Measurements from ENCODE around the gene HOXC12. TPM values are rescaled to one million over a fixed set of nuclear protein-coding genes. Genes with fewer than 3 reads are reported as not detected.

HOXC12 gene
- total RNA-seq, 1 donor from 2014 or later, result not detected

DNA sequence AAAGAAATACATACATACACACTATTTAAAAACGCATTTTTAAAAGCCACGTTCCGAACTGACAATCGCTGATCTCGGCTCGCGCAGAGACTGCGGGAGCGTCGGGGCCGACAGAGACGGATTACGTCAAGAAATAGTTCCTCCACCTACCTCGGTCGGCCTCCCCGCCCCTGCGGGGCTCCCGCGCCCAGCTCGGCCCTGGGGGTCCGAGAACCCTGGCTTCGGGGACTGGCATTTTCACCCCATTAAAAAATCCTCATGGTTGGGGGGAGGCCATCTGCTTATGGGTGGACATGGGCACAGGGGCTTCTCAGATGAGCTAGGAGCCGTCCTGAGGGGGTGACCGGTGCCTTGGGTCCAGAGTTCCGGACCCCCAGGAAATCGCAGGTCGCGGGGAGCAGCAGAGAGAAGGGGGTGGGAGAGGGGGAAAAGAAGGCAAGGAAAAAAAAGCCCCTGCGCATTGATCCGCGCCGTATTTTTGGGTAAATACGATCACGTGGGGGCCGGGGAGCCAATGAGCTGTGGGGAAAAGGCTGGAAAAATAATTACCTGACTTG lies 44.9 kb downstream of the HOXC12 start:
- peaks cover 3% of the 10 kb centered on the region for H3K36me3 Mint-ChIP-seq (ENCODE audit: low read depth)
- peaks cover 100% of the 10 kb centered on the region for H3K27me3 Mint-ChIP-seq (ENCODE audit: low read depth)
- no peak overlapping the region for H3K27ac Mint-ChIP-seq (ENCODE audit: unreplicated experiment)
- H3K9me3 Mint-ChIP-seq, result no peaks in the 10 kb centered on the region
- no peak for TF ChIP-seq CTCF (conservative IDR thresholded peaks at IDR 0.05)
- no peak for DNase-seq (ENCODE audit: low read depth, low spot score)
- peaks cover 12% of the 10 kb centered on the region for H3K4me1 Mint-ChIP-seq
- peak overlapping the region; percentile 83 for H3K4me3 Mint-ChIP-seq

- no peak within 1 kb of the TSS for H3K27ac Mint-ChIP-seq (ENCODE audit: unreplicated experiment)
- H3K4me3 Mint-ChIP-seq, result peak within 1 kb of the TSS; percentile 85
- H3K27me3 Mint-ChIP-seq (ENCODE audit: low read depth), result peaks cover 100% of the 10 kb centered on the region
- no peaks in the 10 kb centered on the region for H3K9me3 Mint-ChIP-seq
- peaks cover 15% of the 10 kb centered on the region for H3K4me1 Mint-ChIP-seq
- H3K36me3 Mint-ChIP-seq (ENCODE audit: low read depth), result peaks cover 3% of the 10 kb centered on the region
- no peak for DNase-seq (ENCODE audit: low read depth, low spot score)
- TF ChIP-seq CTCF (conservative IDR thresholded peaks at IDR 0.05), result no peak
These were observed 45.7 kb downstream of the HOXC12 start, which contains the start of gene HOXC9 for GRCh38 chr12:54000116-54001114. TSS of gene HOXC9 (plus strand) at chr12:54000161. CDS start at chr12:54000189, 28 bp downstream.

DNA sequence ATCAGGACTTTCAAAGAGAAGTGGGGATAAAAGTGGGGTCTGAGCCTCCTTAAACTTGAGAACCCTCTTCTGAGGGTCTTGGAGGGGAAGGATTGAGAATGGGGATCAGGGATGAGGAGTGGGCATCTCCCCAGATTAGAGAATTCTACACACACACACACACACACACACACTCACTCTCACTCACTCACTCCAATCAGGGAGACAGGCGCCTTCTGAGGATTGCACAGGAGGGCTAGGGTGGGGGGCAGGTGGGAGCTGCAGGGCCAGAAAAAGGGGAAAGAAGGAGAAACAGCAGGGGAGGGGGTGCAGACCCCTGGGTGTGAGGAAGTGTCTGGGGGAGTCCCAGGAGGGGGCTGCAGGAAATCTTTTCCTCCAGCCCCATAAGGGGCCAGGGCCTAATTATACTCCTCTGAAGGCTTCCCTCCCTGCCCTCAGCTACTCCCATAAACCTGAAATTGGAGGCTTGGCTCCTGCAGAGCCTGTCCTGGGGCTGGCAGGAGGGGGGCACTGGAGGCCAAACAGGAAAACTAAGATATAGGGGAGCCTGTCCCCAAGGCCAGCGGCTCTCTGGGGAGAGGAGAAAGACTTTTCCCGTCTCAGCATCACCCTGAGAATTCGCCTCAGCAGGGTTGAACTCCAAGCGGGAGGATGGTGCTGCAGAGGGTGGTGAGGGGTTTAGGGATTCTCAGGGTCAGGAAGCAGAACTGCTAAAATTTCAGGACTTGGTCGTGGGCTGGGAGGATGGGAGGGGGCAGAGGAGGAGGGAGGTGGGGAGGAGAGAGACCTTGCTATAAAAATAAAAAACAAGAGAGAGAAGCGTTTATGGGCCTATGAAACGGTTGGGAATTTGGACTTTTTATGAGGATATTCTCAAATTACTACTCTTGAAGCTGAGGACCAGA lies 46.8 kb downstream of the HOXC12 start:
- H3K27me3 Mint-ChIP-seq (ENCODE audit: low read depth), result peaks cover 100% of the 10 kb centered on the region
- TF ChIP-seq CTCF (conservative IDR thresholded peaks at IDR 0.05), result no peak
- H3K4me1 Mint-ChIP-seq, result peaks cover 21% of the 10 kb centered on the region
- H3K9me3 Mint-ChIP-seq, result no peaks in the 10 kb centered on the region
- peak overlapping the region; percentile 40 for H3K27ac Mint-ChIP-seq (ENCODE audit: unreplicated experiment)
- H3K36me3 Mint-ChIP-seq (ENCODE audit: low read depth), result peaks cover 3% of the 10 kb centered on the region
- no peak for DNase-seq (ENCODE audit: low read depth, low spot score)
- peak overlapping the region; percentile 85 for H3K4me3 Mint-ChIP-seq

DNA sequence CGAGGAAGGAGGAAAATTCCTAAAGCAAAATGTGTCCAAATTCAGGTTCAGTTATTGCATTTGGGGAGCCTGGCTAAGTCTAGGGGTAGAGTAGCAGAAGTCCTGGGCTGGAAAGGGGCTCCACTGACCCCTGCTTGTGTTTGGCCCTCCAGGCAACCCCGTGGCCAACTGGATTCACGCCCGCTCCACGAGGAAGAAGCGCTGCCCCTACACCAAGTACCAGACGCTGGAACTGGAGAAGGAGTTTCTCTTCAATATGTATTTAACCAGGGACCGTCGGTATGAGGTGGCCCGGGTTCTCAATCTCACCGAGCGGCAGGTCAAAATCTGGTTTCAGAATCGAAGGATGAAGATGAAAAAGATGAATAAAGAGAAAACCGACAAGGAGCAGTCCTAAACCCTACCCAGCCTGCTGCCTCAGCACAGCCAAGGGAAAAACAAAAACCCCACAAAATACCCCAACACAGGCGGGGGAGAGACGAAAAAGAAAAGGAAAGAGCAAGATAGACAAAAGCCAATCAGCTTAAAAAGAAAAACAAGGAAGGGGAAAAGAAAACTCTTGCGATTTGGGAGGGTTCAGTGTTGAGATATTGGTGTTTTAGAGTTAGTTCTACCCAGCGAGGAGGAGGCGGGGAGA lies 47.7 kb downstream of the HOXC12 start:
- Mint-ChIP-seq H3K4me1 (peaks cover 21% of the 10 kb centered on the region), H3K36me3 (ENCODE audit: low read depth) (peaks cover 3% of the 10 kb centered on the region), H3K9me3 (no peaks in the 10 kb centered on the region), H3K27ac (ENCODE audit: unreplicated experiment) (peak overlapping the region; percentile 4), H3K4me3 (peak overlapping the region; percentile 85), H3K27me3 (ENCODE audit: low read depth) (peaks cover 100% of the 10 kb centered on the region)
- DNase-seq (ENCODE audit: low read depth, low spot score), result no peak
- TF ChIP-seq CTCF (conservative IDR thresholded peaks at IDR 0.05), result no peak
